K562 (cell line): ENCODE results near the gene SCYL1. TPM values are rescaled to one million over a fixed set of nuclear protein-coding genes. Genes with fewer than 3 reads are reported as not detected.

Experiments
- ARID1B ChIP-seq: fragments of 450-650 bp; IDR thresholded peaks from 2 replicates; pipeline ENCODE4 v1.6.1; 2016; ENCODE audit warnings: antibody characterized with exemption, mild to moderate bottlenecking, inconsistent platforms
- CBX1 ChIP-seq: sonication (generic); IDR thresholded peaks from 2 replicates; pipeline ENCODE4 v1.6.1; 2016; ENCODE audit warnings: antibody characterized with exemption, low read depth, mild to moderate bottlenecking
- NR2F6 ChIP-seq: fragments of 450-650 bp; formaldehyde crosslinking; IDR thresholded peaks from 2 replicates; pipeline ENCODE4 v1.4.0; 2020; ENCODE audit warnings: mild to moderate bottlenecking
- RAD21 ChIP-seq, 2 experiments: fragments of 250-450 bp in 1 of 2; fragments of 450-650 bp in 1 of 2; sonication (Bioruptor Pico) in 1 of 2; formaldehyde crosslinking in 1 of 2; IDR thresholded peaks in 1 of 2; conservative IDR thresholded peaks in 1 of 2; 2 replicates each; pipeline versions ENCODE4 v1.4.0 to v1.8.0; 2020 to 2022; ENCODE audit warnings: mild to moderate bottlenecking in 2 of 2, moderate library complexity in 1 of 2
- TFE3 ChIP-seq: fragments of 450-650 bp; formaldehyde crosslinking; IDR thresholded peaks from 2 replicates; pipeline ENCODE4 v1.4.0; 2020; ENCODE audit warnings: mild to moderate bottlenecking, mixed read lengths
- XRCC5 ChIP-seq: fragments of 200-400 bp; formaldehyde crosslinking; IDR thresholded peaks from 2 replicates; pipeline ENCODE4 v1.6.1; 2017; ENCODE audit warnings: low read depth, mild to moderate bottlenecking, low read length
- YY1 ChIP-seq, 3 experiments: IDR thresholded peaks; 2 replicates each; pipeline ENCODE4 v1.6.1; 2011; ENCODE audit warnings: low read length in 2 of 3, mild to moderate bottlenecking in 2 of 3, moderate library complexity in 2 of 3, borderline replicate concordance in 1 of 3, control low read depth in 1 of 3, low read depth in 1 of 3; ENCODE audit not compliant: insufficient read depth in 3 of 3, insufficient replicate concordance in 2 of 3, control insufficient read depth in 1 of 3, insufficient read length in 1 of 3; ENCODE audit errors: extremely low read depth in 1 of 3
- ZNF277 ChIP-seq: fragments of 250-450 bp; sonication (Bioruptor Pico); IDR thresholded peaks from 2 replicates; pipeline ENCODE4 v1.8.0; 2022; ENCODE audit warnings: inconsistent platforms, mild to moderate bottlenecking, moderate library complexity, borderline replicate concordance
- ZNF583 ChIP-seq: fragments of 250-450 bp; sonication (Bioruptor Pico); IDR thresholded peaks from 2 replicates; pipeline ENCODE4 v1.4.0; 2020
- polyA plus RNA-seq, 8 experiments: library from polyadenylated mRNA; depleted of rRNA in 4 of 8; stranded (reverse) in 5 of 8; unstranded in 3 of 8; fragments of >200 nt; fragmentation: Nextera tagmentation in 2 of 8; fragmentation: Illumina TruSeq in 1 of 8; extraction: Ambion mirVana in 2 of 8; extraction: Trizol in 1 of 8; gene quantifications; 2 replicates each; pipeline versions ENCODE4 v1.2.1 to v1.2.3, GENCODE V29; 2011 to 2014; ENCODE audit warnings: inconsistent platforms in 1 of 8, missing spikeins in 1 of 8
- total RNA-seq, 7 experiments: library from RNA; depleted of rRNA in 6 of 7; stranded (reverse); fragments of >200 nt in 6 of 7; fragmentation: Illumina TruSeq in 2 of 7; extraction: Trizol in 2 of 7; gene quantifications; 2 replicates each; pipeline versions ENCODE4 v1.2.1 to v1.2.3, GENCODE V29; 2011 to 2021; ENCODE audit warnings: low replicate concordance in 1 of 7

The SCYL1 gene
- total and polyA plus RNA-seq, 9 of the 15 experiments (the other 6 are each of a cell fraction or from before 2014, with no cell fraction given): 1.9 to 145 (median 57.6) TPM

DNA sequence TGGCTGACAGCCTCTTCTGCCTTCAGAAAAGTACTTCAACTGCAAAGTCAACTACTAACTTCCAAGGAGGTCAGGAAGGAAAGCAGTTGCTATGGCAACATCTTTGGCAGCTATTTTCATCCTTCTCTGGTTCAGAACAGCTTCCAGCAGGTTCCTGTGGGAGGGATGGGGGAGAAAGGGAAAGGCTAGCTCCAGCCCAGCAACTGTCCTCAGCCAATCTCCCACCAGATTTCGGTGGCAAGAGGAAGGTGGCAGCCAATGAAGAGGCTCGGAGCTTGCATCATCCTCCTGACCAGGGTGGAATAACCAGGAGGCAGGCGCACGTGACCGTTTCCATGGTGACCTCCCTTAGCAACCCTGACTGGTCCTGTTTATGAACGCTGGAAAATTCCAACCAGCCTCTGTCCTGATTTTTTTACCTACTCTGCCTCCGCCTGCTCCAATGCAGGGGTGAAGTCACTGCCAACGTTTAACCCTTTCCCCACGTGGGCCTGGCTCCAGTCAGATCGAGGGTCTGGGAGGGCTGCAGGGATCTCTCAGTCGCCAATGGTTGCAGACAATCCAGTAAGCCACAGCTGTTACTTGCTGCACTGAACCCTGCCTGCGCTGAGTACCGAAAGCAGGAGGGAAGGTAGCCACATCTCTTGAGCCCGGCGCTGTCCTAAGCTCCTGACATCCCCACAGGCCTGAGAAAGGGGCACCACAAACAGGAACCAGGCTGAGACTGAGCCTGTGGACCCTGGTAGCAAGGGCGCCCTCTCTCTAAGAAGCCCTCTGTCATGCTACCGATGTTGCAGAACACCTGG lies 37.2 kb upstream of the SCYL1 start (continued):
- TF ChIP-seq ZNF277 (no peak), NR2F6 (CRISPR knock-in tag) (no peak), RAD21 (CRISPR knock-in tag; conservative IDR thresholded peaks at IDR 0.05 in 1 of 2, IDR thresholded peaks at IDR 0.05 in 1 of 2) (no peak), CBX1 (no peak), YY1 (IDR thresholded peaks at IDR 0.05; ENCODE audit: borderline replicate concordance in 1 of 3, control insufficient read depth in 1 of 3, extremely low read depth in 1 of 3, insufficient read depth in 3 of 3, insufficient read length in 1 of 3, insufficient replicate concordance in 2 of 3, low read depth in 1 of 3, low read length in 2 of 3) (peak in 1 of 3 experiments; percentile 45), ZNF583 (CRISPR knock-in tag) (no peak), XRCC5 (no peak), ARID1B (no peak), TFE3 (peak; percentile 93)
- TF ChIP-seq, all 486 proteins: peak for 55
